HUDEP-2 (cell line): ENCODE results near the gene CFAP90.

Experiments used
- DNase-seq, 76 experiments: peaks; one replicate each; lab custom pipeline; 2025; ENCODE audit not compliant: unreplicated experiment in 76 of 76; lab: John Stamatoyannopoulos, UW

The CFAP90 gene

GRCh38 chr5:7784683-7785380 is 66.1 kb downstream of the CFAP90 start:
- DNase-seq, result no peak

GRCh38 chr5:7781899-7782298 is 69.0 kb downstream of the CFAP90 start:
- no peak for DNase-seq
